Peyer's patch (tissue), 4 donors: ENCODE measurements around the gene CD3E. TPM values are rescaled to one million over a fixed set of nuclear protein-coding genes. Genes with fewer than 3 reads are reported as not detected.

Experiments
- DNase-seq, 3 donors: peaks; one replicate each; pipeline ENCODE4 v3.0.0-alpha.2; 2017 to 2019
- H3K27ac ChIP-seq, 4 donors: fragments of 200-600 bp; sonication (generic); one replicate each; pipeline ENCODE4 v1.5.1; 2016 to 2019
- H3K27me3 ChIP-seq, 2 donors: fragments of 200-600 bp; sonication (generic); one replicate each; pipeline ENCODE4 v1.5.1; 2019
- H3K36me3 ChIP-seq, 3 donors: fragments of 200-600 bp; sonication (generic); one replicate each; pipeline ENCODE4 v1.5.1; 2016 to 2019
- H3K4me1 ChIP-seq, 4 donors: fragments of 200-600 bp; sonication (generic); one replicate each; pipeline ENCODE4 v1.5.1; 2016 to 2019
- H3K4me3 ChIP-seq, 4 donors: fragments of 200-600 bp; sonication (generic); 1 replicate in 3 of 4; 2 replicates in 1 of 4; pipeline ENCODE4 v1.5.1; 2016 to 2019; ENCODE audit warnings: mild to moderate bottlenecking in 1 of 4
- H3K9me3 ChIP-seq, 4 donors: fragments of 200-600 bp; sonication (generic); one replicate each; pipeline ENCODE4 v1.5.1; 2016 to 2019; ENCODE audit warnings: mild to moderate bottlenecking in 1 of 4
- CTCF ChIP-seq, 6 experiments: fragments of 450-650 bp in 4 of 6; fragments of 200-600 bp in 2 of 6; sonication (generic) in 1 of 6; IDR thresholded peaks; one replicate each; pipeline ENCODE4 v1.5.1; 2017 to 2019; ENCODE audit warnings: antibody characterized with exemption in 6 of 6, mild to moderate bottlenecking in 3 of 6, moderate library complexity in 1 of 6
- POLR2A ChIP-seq, 2 donors: fragments of 450-650 bp; IDR thresholded peaks; one replicate each; pipeline ENCODE4 v1.5.1; 2017; ENCODE audit warnings: antibody characterized with exemption in 2 of 2, mild to moderate bottlenecking in 2 of 2, moderate library complexity in 2 of 2
- small RNA-seq, 2 donors: library from RNA; depleted of rRNA; stranded (forward); fragments of <200 nt; gene quantifications; one replicate each; pipeline ENCODE3, GENCODE V24; 2016
- total RNA-seq, 4 donors: library from RNA; depleted of rRNA; stranded (reverse); fragments of >200 nt; gene quantifications; one replicate each; pipeline ENCODE4 v1.1.0, GENCODE V29; 2016

The CD3E gene
- total RNA-seq, 4 donors from 2014 or later: 6.6 to 9.9 (median 8.7) TPM

GRCh38 chr11:118364956-118365615 is 60.6 kb downstream of the CD3E start:
- no peak for TF ChIP-seq POLR2A (IDR thresholded peaks at IDR 0.05)
- TF ChIP-seq CTCF (IDR thresholded peaks at IDR 0.05): no peak
- H3K27me3 ChIP-seq: no peaks in the 10 kb centered on the region
- DNase-seq: no peak
- H3K4me3 ChIP-seq: no peak overlapping the region
- no peaks in the 10 kb centered on the region for H3K9me3 ChIP-seq
- peaks cover 0 to 20% (median 0%) of the 10 kb centered on the region in 4 donors for H3K4me1 ChIP-seq
- no peak overlapping the region for H3K27ac ChIP-seq
- peaks cover 0 to 53% (median 0%) of the 10 kb centered on the region in 3 donors for H3K36me3 ChIP-seq

Small RNAs within 50 kb of the gene (small RNA-seq; reads per million reads assigned to genes)
- 0 reads per million in 2 donors for gene AP001582.1

Other genes starting within 250 kb of the CD3E start
- 100 to 1,000 TPM in 2 of 4 donors, 10 to 100 TPM in 2; 41.3 to 274 (median 159) TPM for gene TMPRSS4, start 227.7 kb upstream of the CD3E start, total RNA-seq
- gene SMIM35, start 217.8 kb upstream of the CD3E start, total RNA-seq: not detected
- gene SCN4B, start 151.9 kb upstream of the CD3E start, total RNA-seq: 1 to 10 TPM in 2 of 4 donors, under 1 TPM in 2; 0.35 to 8.3 (median 1.4) TPM
- under 1 TPM in 2 of 4 donors, not detected in 2; 0.13 to 0.38 TPM for gene SCN2B, start 128.1 kb upstream of the CD3E start, total RNA-seq
- 10 to 100 TPM in 3 of 4 donors, 1 to 10 TPM in 1; 7.5 to 83.3 (median 14.4) TPM for gene JAML, start 79.7 kb upstream of the CD3E start, total RNA-seq
- gene MPZL3, start 52.4 kb upstream of the CD3E start, total RNA-seq: 10 to 100 TPM in 1 of 4 donors, 1 to 10 TPM in 2, under 1 TPM in 1; 0.83 to 15.4 (median 7.8) TPM
- 10 to 100 TPM; 21.0 to 32.4 (median 22.3) TPM for gene MPZL2, start 40.4 kb upstream of the CD3E start, total RNA-seq
- gene CD3D, start 38.0 kb downstream of the CD3E start, total RNA-seq: 10 to 100 TPM; 15.4 to 26.6 (median 21.1) TPM
- gene CD3G, start 39.6 kb downstream of the CD3E start, total RNA-seq: 1 to 10 TPM; 4.7 to 7.0 (median 5.4) TPM
- gene UBE4A, start 54.9 kb downstream of the CD3E start, total RNA-seq: 10 to 100 TPM; 47.7 to 60.1 (median 54.1) TPM
- 10 to 100 TPM; 38.5 to 89.8 (median 51.6) TPM for gene ATP5MG, start 96.9 kb downstream of the CD3E start, total RNA-seq
- gene KMT2A, start 131.8 kb downstream of the CD3E start, total RNA-seq: 100 to 1,000 TPM in 1 of 4 donors, 10 to 100 TPM in 3; 46.6 to 110 (median 74.3) TPM
- gene TTC36, start 222.7 kb downstream of the CD3E start, total RNA-seq: 10 to 100 TPM in 3 of 4 donors, 1 to 10 TPM in 1; 5.8 to 68.4 (median 37.5) TPM
- 100 to 1,000 TPM in 3 of 4 donors, 10 to 100 TPM in 1; 48.7 to 263 (median 204) TPM for gene TMEM25, start 226.5 kb downstream of the CD3E start, total RNA-seq